ENCODE data around the gene NSL1. TPM values are rescaled to one million over a fixed set of nuclear protein-coding genes. Genes with fewer than 3 reads are reported as not detected.
A peak's percentile ranks its signal among the peaks of the same experiment; 100 is the strongest.

The NSL1 gene
- total and polyA plus RNA-seq, 9 of the 15 experiments (the other 6 are each of a cell fraction or from before 2014, with no cell fraction given), result 53.5 to 108 (median 59.1) TPM

DNA sequence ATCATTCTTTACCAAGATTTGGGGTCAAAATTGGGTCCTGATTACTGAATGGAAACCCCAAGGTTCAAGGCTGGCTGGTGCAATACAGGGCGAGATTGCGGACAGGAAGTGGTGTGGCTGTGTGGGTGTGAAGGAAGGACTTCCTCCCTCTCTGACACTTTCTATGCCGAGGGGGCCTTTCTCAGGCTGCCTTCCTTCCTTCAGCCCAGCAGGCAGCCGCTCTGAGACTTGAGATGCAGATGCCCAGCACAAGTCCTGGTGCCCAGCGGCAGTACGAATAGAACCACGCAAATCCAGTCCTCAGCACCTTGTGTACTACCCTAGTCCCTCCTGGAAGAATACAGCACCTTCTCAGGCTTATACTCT is 108.2 kb downstream of the NSL1 start (continued):
- TF ChIP-seq, protein P1, sequence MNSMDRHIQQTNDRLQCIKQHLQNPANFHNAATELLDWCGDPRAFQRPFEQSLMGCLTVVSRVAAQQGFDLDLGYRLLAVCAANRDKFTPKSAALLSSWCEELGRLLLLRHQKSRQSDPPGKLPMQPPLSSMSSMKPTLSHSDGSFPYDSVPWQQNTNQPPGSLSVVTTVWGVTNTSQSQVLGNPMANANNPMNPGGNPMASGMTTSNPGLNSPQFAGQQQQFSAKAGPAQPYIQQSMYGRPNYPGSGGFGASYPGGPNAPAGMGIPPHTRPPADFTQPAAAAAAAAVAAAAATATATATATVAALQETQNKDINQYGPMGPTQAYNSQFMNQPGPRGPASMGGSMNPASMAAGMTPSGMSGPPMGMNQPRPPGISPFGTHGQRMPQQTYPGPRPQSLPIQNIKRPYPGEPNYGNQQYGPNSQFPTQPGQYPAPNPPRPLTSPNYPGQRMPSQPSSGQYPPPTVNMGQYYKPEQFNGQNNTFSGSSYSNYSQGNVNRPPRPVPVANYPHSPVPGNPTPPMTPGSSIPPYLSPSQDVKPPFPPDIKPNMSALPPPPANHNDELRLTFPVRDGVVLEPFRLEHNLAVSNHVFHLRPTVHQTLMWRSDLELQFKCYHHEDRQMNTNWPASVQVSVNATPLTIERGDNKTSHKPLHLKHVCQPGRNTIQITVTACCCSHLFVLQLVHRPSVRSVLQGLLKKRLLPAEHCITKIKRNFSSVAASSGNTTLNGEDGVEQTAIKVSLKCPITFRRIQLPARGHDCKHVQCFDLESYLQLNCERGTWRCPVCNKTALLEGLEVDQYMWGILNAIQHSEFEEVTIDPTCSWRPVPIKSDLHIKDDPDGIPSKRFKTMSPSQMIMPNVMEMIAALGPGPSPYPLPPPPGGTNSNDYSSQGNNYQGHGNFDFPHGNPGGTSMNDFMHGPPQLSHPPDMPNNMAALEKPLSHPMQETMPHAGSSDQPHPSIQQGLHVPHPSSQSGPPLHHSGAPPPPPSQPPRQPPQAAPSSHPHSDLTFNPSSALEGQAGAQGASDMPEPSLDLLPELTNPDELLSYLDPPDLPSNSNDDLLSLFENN (IDR thresholded peaks at IDR 0.05; ENCODE audit: low read depth in 2 of 2, low read length in 2 of 2), result no peak
- TF ChIP-seq EP300 (IDR thresholded peaks at IDR 0.05; ENCODE audit: low read length) (peak; percentile 20; the same call in 1 of the 2 replicates), ZNF644 (tag; IDR thresholded peaks at IDR 0.05; ENCODE audit: low read depth) (no peak), ATF1 (CRISPR knock-in tag; IDR thresholded peaks at IDR 0.05) (no peak), ATF1 (tag; IDR thresholded peaks at IDR 0.05) (no peak), MYC (IDR thresholded peaks at IDR 0.05; ENCODE audit: low read depth, low read length) (peak; percentile 51; the same call in 1 of the 2 replicates), MYC (CRISPR knock-in tag; IDR thresholded peaks at IDR 0.05; ENCODE audit: borderline replicate concordance, low read depth) (no peak), NR2C2 (CRISPR knock-in tag; IDR thresholded peaks at IDR 0.05) (no peak), NR2C2 (tag; IDR thresholded peaks at IDR 0.05) (peak; percentile 71; the same call in 1 of the 2 replicates), CBX2 (IDR thresholded peaks at IDR 0.05; ENCODE audit: insufficient read depth, low read length, poor library complexity, severe bottlenecking) (no peak), NR2C1 (IDR thresholded peaks at IDR 0.05) (no peak), NR2C1 (tag; IDR thresholded peaks at IDR 0.05) (peak; percentile 45; the same call in 1 of the 2 replicates), OTX1 (CRISPR knock-in tag; IDR thresholded peaks at IDR 0.05) (no peak), KAT8 (IDR thresholded peaks at IDR 0.05; ENCODE audit: low read depth) (no peak), RFX1 (IDR thresholded peaks at IDR 0.05) (no peak), SPI1 (IDR thresholded peaks at IDR 0.05; ENCODE audit: borderline replicate concordance, low read depth, low read length) (peak; percentile 74), TAF9B (IDR thresholded peaks at IDR 0.05; ENCODE audit: partially characterized antibody) (no peak), TBP (optimal IDR thresholded peaks at IDR 0.05; ENCODE audit: low read depth, low read length) (no peak), ZNF586 (CRISPR knock-in tag; conservative IDR thresholded peaks at IDR 0.05) (no peak), ARID2 (IDR thresholded peaks at IDR 0.05) (no peak), MEF2D (tag; conservative IDR thresholded peaks at IDR 0.05; ENCODE audit: low read depth) (no peak), BRCA1 (IDR thresholded peaks at IDR 0.05) (no peak), BRCA1 (CRISPR knock-in tag; IDR thresholded peaks at IDR 0.05) (no peak)
- TF ChIP-seq, protein P2, sequence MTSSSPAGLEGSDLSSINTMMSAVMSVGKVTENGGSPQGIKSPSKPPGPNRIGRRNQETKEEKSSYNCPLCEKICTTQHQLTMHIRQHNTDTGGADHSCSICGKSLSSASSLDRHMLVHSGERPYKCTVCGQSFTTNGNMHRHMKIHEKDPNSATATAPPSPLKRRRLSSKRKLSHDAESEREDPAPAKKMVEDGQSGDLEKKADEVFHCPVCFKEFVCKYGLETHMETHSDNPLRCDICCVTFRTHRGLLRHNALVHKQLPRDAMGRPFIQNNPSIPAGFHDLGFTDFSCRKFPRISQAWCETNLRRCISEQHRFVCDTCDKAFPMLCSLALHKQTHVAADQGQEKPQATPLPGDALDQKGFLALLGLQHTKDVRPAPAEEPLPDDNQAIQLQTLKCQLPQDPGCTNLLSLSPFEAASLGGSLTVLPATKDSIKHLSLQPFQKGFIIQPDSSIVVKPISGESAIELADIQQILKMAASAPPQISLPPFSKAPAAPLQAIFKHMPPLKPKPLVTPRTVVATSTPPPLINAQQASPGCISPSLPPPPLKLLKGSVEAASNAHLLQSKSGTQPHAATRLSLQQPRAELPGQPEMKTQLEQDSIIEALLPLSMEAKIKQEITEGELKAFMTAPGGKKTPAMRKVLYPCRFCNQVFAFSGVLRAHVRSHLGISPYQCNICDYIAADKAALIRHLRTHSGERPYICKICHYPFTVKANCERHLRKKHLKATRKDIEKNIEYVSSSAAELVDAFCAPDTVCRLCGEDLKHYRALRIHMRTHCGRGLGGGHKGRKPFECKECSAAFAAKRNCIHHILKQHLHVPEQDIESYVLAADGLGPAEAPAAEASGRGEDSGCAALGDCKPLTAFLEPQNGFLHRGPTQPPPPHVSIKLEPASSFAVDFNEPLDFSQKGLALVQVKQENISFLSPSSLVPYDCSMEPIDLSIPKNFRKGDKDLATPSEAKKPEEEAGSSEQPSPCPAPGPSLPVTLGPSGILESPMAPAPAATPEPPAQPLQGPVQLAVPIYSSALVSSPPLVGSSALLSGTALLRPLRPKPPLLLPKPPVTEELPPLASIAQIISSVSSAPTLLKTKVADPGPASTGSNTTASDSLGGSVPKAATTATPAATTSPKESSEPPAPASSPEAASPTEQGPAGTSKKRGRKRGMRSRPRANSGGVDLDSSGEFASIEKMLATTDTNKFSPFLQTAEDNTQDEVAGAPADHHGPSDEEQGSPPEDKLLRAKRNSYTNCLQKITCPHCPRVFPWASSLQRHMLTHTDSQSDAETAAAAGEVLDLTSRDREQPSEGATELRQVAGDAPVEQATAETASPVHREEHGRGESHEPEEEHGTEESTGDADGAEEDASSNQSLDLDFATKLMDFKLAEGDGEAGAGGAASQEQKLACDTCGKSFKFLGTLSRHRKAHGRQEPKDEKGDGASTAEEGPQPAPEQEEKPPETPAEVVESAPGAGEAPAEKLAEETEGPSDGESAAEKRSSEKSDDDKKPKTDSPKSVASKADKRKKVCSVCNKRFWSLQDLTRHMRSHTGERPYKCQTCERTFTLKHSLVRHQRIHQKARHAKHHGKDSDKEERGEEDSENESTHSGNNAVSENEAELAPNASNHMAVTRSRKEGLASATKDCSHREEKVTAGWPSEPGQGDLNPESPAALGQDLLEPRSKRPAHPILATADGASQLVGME (CRISPR knock-in tag; IDR thresholded peaks at IDR 0.05), result peak; percentile 62; the same call in 1 of the 2 replicates

All from K562 (cell line).